Measurements from ENCODE around the gene SNX25.
"Not testable (repeated sequence)": the region's sequence is repeated elsewhere in the genome, so short reads cannot be mapped to it uniquely, and the experiment has no call there.

Gene SNX25

DNA sequence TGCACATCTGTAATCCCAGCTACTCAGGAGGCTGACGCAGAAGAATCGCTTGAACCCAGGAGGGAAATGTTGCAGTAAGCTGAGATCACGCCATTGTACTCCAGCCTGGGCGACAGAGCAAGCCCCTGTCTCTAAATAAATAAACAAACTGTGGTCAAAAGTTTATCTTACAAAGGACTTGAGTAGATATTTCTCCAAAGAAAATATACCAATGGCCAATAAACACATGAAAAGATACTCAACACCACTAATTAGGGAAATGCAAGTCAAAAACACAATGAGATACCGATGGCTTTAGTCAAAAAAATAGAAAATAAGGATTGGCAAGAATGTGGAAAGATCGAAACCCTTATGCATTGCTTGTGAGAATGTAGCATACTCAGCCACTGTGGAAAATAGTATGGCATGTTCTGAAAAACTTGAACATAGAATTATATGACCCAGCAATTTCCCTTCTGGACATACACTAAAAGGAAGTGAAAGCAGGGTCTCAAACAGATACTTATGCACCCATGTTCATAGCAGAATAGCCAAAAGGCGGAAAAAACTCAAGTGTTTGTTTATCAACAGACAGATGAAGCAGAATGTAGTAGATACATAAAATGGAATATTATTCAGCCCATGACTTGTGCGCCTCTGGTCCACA is 3.6 kb upstream of the SNX25 start:
- no peak overlapping the region for H3K9ac ChIP-seq (ENCODE audit: low read length)
- H3K9me3 ChIP-seq (ENCODE audit: control insufficient read depth, insufficient read depth, low read depth, low read length), result no peaks in the 10 kb centered on the region
- no peak overlapping the region for H3K4me3 ChIP-seq (ENCODE audit: low read depth, low read length)
- H3K4me1 ChIP-seq (ENCODE audit: control insufficient read depth, insufficient read depth, low read length), result peaks cover 28% of the 10 kb centered on the region
- H3K27ac ChIP-seq (ENCODE audit: low read depth, low read length), result no peak overlapping the region
- H3K36me3 ChIP-seq (ENCODE audit: control insufficient read depth, insufficient read depth, low read length), result no peaks in the 10 kb centered on the region
- H3K27me3 ChIP-seq (ENCODE audit: control insufficient read depth, insufficient read depth, low read length), result peaks cover 10% of the 10 kb centered on the region

DNA sequence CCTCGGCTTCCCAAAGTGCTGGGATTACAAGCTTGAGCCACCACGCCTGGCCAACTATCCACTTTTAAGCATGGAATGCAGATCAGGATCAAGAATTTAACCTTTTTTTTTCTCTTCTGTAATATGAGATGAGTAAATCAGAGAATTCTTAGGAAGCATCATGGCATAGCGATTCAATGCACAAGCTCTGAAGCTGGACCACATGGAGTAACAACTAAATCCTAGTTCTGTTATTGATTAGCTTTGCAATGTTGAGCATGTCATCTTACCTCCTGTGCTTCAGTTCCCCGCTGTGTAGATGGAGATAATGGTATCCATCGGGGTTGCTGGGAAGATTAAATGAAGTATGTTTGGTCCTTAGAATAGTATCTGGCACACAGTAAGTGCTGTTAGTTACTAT is 1.9 kb upstream of the SNX25 start:
- H3K27ac ChIP-seq (ENCODE audit: low read depth, low read length), result no peak overlapping the region
- no peak overlapping the region for H3K4me3 ChIP-seq (ENCODE audit: low read depth, low read length)
- peaks cover 27% of the 10 kb centered on the region for H3K4me1 ChIP-seq (ENCODE audit: control insufficient read depth, insufficient read depth, low read length)

DNA sequence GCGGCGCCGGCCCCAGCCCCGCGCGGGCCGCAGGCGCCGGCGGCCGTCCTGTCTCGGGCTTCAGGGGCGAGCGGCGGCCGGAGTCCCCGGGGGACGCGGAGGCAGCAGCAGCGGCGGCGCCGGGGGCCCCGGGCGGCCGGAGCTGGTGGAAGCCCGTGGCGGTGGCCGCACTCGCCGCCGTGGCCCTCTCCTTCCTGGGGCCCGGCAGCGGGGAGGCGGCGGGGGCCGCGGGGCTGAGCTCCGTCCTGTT is 379 bp downstream of the SNX25 start:
- Histone ChIP-seq H3K4me3 (ENCODE audit: low read depth, low read length) (peak overlapping the region; percentile 82), H3K4me1 (ENCODE audit: control insufficient read depth, insufficient read depth, low read length) (peaks cover 35% of the 10 kb centered on the region), H3K27me3 (ENCODE audit: control insufficient read depth, insufficient read depth, low read length) (peaks cover 10% of the 10 kb centered on the region), H3K9ac (ENCODE audit: low read length) (peak overlapping the region; percentile 74)
- H3K27ac ChIP-seq (ENCODE audit: low read depth, low read length); H3K36me3 ChIP-seq (ENCODE audit: control insufficient read depth, insufficient read depth, low read length); H3K9me3 ChIP-seq (ENCODE audit: control insufficient read depth, insufficient read depth, low read depth, low read length): not testable (repeated sequence)

More for the DNA sequence above, 1.9 kb upstream of the SNX25 start:
- Histone ChIP-seq H3K36me3 (ENCODE audit: control insufficient read depth, insufficient read depth, low read length) (no peaks in the 10 kb centered on the region), H3K9me3 (ENCODE audit: control insufficient read depth, insufficient read depth, low read depth, low read length) (no peaks in the 10 kb centered on the region), H3K9ac (ENCODE audit: low read length) (no peak overlapping the region), H3K27me3 (ENCODE audit: control insufficient read depth, insufficient read depth, low read length) (peaks cover 10% of the 10 kb centered on the region)

DNA sequence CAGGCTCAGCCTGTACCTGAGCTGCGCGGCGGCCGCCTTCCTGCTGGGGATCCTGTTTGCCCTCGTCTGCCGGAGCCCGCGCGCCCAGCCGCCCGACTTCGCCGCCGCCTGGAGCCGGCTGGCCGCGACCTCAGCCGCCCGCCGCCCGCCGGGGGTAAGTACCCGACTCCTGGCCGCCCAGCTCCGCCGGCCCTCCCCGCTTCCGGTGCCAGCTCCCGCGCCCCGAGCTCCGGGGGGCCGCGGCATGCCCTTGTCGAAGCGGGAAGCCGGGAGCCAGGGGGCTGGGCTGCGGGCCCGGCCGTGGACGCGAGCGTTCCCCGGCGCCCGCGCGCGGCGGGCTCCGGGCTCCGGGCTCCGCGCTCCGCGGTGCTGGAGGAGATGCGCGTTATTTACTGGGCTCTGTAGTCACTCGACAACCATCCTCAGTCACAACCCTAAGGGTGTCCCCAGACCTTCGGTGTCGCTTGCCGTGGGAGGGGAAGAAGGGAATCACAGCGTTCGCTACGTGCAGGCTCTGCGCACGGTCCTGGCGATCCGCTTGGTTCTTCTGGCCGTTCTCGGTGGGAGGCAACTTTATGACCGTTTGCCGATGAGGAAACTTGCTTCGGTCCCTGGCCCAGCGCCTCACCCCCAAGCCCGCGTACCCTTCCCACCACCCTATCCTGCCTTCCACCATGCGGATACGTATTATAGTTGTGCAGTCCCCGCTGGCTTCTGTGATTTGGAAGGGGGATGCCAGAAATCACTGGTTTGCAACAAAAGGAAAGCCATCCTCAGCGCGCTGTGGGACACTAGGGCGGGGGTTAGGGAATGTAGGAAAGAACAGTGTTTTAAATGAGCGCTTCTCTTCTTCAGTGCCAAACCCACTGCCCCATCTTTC is 944 bp downstream of the SNX25 start:
- H3K9me3 ChIP-seq (ENCODE audit: control insufficient read depth, insufficient read depth, low read depth, low read length), result no peaks in the 10 kb centered on the region
- peaks cover 38% of the 10 kb centered on the region for H3K4me1 ChIP-seq (ENCODE audit: control insufficient read depth, insufficient read depth, low read length)
- H3K9ac ChIP-seq (ENCODE audit: low read length), result peak overlapping the region; percentile 74
- peaks cover 10% of the 10 kb centered on the region for H3K27me3 ChIP-seq (ENCODE audit: control insufficient read depth, insufficient read depth, low read length)
- H3K27ac ChIP-seq (ENCODE audit: low read depth, low read length), result no peak overlapping the region
- H3K36me3 ChIP-seq (ENCODE audit: control insufficient read depth, insufficient read depth, low read length), result no peaks in the 10 kb centered on the region
- peak overlapping the region; percentile 82 for H3K4me3 ChIP-seq (ENCODE audit: low read depth, low read length)

DNA sequence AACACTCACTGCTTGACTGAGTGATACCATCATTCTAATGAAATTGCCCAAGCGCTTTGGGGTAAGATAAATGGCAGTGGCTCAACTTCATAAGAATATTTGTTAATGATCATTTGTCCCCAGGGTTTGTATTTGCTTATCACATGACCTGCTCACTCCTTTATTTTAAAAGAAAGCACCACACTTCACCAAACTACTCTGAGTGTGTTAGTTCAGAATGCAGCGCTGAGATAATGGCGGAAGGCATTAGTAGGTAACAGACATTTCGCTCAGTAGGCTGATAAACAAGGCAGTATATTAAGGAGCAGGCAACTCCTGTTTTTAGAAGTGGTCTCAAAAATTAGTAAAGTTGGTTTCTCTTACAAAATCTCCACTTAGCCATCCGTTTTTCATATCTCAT is 1.6 kb downstream of the SNX25 start:
- Histone ChIP-seq H3K27ac (ENCODE audit: low read depth, low read length) (no peak overlapping the region), H3K4me1 (ENCODE audit: control insufficient read depth, insufficient read depth, low read length) (peaks cover 41% of the 10 kb centered on the region)

DNA sequence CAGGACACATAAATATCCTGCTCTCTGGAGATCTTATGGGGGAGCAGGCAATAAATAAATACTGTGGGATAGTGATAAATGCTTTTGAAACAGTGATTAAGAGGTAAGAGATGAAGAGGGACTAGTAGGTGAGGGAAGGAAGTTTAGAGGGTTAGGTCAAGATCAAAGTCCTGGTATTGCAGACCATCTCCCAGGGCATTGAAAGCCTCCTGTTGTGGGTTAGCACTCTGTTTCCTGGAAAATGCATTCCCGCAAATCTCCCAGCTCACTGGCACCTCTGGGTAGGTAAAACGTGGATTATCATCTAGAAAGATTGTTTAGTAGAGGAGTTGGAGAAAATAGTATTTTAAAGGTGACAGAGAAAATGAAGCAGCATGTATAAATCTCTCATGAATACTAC is 2.2 kb downstream of the SNX25 start:
- peak overlapping the region; percentile 82 for H3K4me3 ChIP-seq (ENCODE audit: low read depth, low read length)

More for the DNA sequence above, 1.6 kb downstream of the SNX25 start:
- Histone ChIP-seq H3K9ac (ENCODE audit: low read length) (peak overlapping the region; percentile 74), H3K27me3 (ENCODE audit: control insufficient read depth, insufficient read depth, low read length) (peaks cover 10% of the 10 kb centered on the region), H3K9me3 (ENCODE audit: control insufficient read depth, insufficient read depth, low read depth, low read length) (no peaks in the 10 kb centered on the region), H3K4me3 (ENCODE audit: low read depth, low read length) (peak overlapping the region; percentile 82), H3K36me3 (ENCODE audit: control insufficient read depth, insufficient read depth, low read length) (no peaks in the 10 kb centered on the region)

DNA sequence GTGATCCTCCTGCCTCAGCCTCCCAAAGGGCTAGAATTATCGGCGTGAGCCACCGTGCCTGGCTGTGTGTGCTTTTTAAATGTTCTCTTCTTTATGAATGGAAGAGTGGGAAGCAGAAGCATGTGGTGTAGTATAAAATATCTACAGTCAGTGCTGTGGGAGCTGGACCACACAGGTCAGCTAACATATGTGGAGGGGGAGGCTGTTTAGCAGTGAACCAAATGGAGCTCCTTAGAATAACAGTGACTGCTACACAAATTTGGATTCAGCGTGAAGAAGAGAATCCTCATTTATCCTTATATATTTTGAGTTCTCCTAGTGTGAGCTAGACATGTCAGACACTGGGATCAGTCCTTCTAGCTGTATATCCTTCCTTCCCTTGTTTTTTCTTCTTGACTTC is 3.2 kb downstream of the SNX25 start:
- no peak overlapping the region for H3K4me3 ChIP-seq (ENCODE audit: low read depth, low read length)
- peaks cover 10% of the 10 kb centered on the region for H3K27me3 ChIP-seq (ENCODE audit: control insufficient read depth, insufficient read depth, low read length)
- H3K9me3 ChIP-seq (ENCODE audit: control insufficient read depth, insufficient read depth, low read depth, low read length), result no peaks in the 10 kb centered on the region
- H3K9ac ChIP-seq (ENCODE audit: low read length), result no peak overlapping the region
- no peaks in the 10 kb centered on the region for H3K36me3 ChIP-seq (ENCODE audit: control insufficient read depth, insufficient read depth, low read length)
- H3K4me1 ChIP-seq (ENCODE audit: control insufficient read depth, insufficient read depth, low read length), result peaks cover 50% of the 10 kb centered on the region
- no peak overlapping the region for H3K27ac ChIP-seq (ENCODE audit: low read depth, low read length)

More for the DNA sequence above, 2.2 kb downstream of the SNX25 start:
- Histone ChIP-seq H3K27ac (ENCODE audit: low read depth, low read length) (no peak overlapping the region), H3K9ac (ENCODE audit: low read length) (no peak overlapping the region), H3K4me1 (ENCODE audit: control insufficient read depth, insufficient read depth, low read length) (peaks cover 41% of the 10 kb centered on the region), H3K36me3 (ENCODE audit: control insufficient read depth, insufficient read depth, low read length) (no peaks in the 10 kb centered on the region), H3K27me3 (ENCODE audit: control insufficient read depth, insufficient read depth, low read length) (peaks cover 10% of the 10 kb centered on the region), H3K9me3 (ENCODE audit: control insufficient read depth, insufficient read depth, low read depth, low read length) (no peaks in the 10 kb centered on the region)

DNA sequence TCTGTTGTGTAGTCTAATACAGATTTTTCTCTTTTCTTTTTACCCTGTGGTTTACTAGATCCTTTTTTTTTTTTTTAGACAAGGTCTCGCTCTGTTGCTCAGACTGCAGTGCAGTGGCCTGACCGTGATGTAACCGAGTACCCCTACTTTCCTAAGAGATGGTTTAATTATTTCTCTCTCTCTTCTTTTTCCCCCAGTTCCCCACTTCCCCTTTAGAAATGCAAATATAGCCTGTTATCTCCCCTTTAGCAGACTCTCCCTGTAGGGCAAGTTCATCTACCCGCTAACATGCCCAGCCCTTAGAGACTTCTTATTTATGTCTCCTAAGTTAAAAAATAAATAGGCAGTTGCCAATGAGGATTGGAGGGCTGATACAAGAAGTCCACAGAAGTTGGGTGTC is 4.5 kb downstream of the SNX25 start:
- Histone ChIP-seq H3K27me3 (ENCODE audit: control insufficient read depth, insufficient read depth, low read length) (peaks cover 2% of the 10 kb centered on the region; the same call in 1 of the 2 replicates), H3K4me3 (ENCODE audit: low read depth, low read length) (no peak overlapping the region), H3K27ac (ENCODE audit: low read depth, low read length) (no peak overlapping the region), H3K9me3 (ENCODE audit: control insufficient read depth, insufficient read depth, low read depth, low read length) (no peaks in the 10 kb centered on the region), H3K36me3 (ENCODE audit: control insufficient read depth, insufficient read depth, low read length) (no peaks in the 10 kb centered on the region), H3K9ac (ENCODE audit: low read length) (no peak overlapping the region), H3K4me1 (ENCODE audit: control insufficient read depth, insufficient read depth, low read length) (peaks cover 47% of the 10 kb centered on the region)

DNA sequence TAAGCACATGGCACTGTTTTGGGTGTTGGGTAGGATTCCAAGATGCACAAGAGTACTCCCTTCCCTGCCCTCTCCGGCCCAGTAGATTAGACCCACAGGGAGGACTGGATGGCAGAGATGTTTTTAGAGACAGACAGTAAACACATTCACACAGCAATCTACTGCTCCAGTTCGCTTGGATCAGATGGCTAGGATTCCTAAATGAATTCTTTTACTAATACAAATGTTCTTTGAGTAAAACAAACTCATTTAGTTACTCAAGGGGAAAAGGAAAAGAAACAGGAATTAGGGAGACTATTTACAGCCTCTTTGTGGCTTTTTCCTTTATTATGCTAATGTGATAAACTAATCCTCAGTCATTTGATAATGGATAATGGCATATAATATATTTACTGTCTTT is 5.9 kb downstream of the SNX25 start:
- Histone ChIP-seq H3K4me3 (ENCODE audit: low read depth, low read length) (no peak overlapping the region), H3K9me3 (ENCODE audit: control insufficient read depth, insufficient read depth, low read depth, low read length) (no peaks in the 10 kb centered on the region), H3K27me3 (ENCODE audit: control insufficient read depth, insufficient read depth, low read length) (no peaks in the 10 kb centered on the region), H3K36me3 (ENCODE audit: control insufficient read depth, insufficient read depth, low read length) (no peaks in the 10 kb centered on the region), H3K9ac (ENCODE audit: low read length) (no peak overlapping the region), H3K27ac (ENCODE audit: low read depth, low read length) (no peak overlapping the region), H3K4me1 (ENCODE audit: control insufficient read depth, insufficient read depth, low read length) (peaks cover 44% of the 10 kb centered on the region)

DNA sequence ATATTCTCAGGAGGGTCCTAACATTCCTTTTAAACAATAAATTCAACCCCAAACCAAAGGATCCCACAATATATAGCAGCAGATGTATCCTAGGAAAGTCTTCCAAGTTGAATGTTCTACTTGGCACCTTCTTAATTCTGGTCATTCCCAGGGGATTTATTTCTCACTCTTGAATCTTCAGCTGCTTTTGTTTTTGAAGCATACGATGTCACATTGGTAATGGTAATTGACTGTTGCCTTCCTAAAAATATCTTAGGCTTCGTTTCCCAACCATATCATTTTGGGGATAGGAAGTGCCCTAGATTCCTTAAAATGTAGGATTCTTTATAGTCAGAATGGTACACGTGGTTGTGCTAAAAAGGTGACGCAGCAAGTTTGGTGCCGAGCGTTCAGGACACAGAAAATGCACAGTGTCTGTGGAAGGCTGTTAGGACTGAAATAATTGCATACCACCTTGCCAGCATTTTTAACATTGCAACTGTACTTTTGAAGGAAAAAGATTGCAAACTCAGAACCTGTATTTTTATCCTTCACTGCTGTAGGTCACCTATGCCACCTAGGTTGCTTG is 8.1 kb downstream of the SNX25 start:
- Histone ChIP-seq H3K4me1 (ENCODE audit: control insufficient read depth, insufficient read depth, low read length) (peaks cover 32% of the 10 kb centered on the region), H3K36me3 (ENCODE audit: control insufficient read depth, insufficient read depth, low read length) (no peaks in the 10 kb centered on the region), H3K9ac (ENCODE audit: low read length) (no peak overlapping the region), H3K4me3 (ENCODE audit: low read depth, low read length) (no peak overlapping the region), H3K27ac (ENCODE audit: low read depth, low read length) (no peak overlapping the region), H3K9me3 (ENCODE audit: control insufficient read depth, insufficient read depth, low read depth, low read length) (no peaks in the 10 kb centered on the region), H3K27me3 (ENCODE audit: control insufficient read depth, insufficient read depth, low read length) (no peaks in the 10 kb centered on the region)

DNA sequence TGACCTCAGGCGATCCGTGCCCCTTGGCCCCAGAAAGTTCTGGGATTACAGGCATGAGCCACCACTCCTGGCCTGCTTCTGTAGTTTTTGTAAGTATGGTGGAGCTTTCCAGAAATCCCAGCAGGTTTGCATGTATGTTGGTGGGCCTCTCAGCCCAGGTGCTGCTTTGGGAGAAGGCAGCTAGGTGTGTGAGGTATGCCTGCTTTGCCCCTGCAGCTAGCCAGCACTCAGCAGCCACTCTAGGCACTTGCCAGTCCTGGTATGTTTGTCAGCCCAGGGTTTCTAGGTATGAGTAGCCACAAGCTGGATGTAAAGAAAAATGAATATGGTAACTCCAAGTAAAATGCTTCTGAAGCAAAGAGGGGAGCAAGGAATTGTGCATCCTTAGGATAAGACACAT is 8.9 kb downstream of the SNX25 start:
- Histone ChIP-seq H3K4me1 (ENCODE audit: control insufficient read depth, insufficient read depth, low read length) (peaks cover 27% of the 10 kb centered on the region), H3K9ac (ENCODE audit: low read length) (no peak overlapping the region), H3K27ac (ENCODE audit: low read depth, low read length) (no peak overlapping the region), H3K36me3 (ENCODE audit: control insufficient read depth, insufficient read depth, low read length) (no peaks in the 10 kb centered on the region), H3K9me3 (ENCODE audit: control insufficient read depth, insufficient read depth, low read depth, low read length) (no peaks in the 10 kb centered on the region), H3K4me3 (ENCODE audit: low read depth, low read length) (no peak overlapping the region), H3K27me3 (ENCODE audit: control insufficient read depth, insufficient read depth, low read length) (no peaks in the 10 kb centered on the region)
